Trophoblast cell (in vitro differentiated cells and primary cell): Measurements from ENCODE around the gene ASAP3.

ENCODE experiments used
- DNase-seq, 2 donors: peaks; one replicate each; pipeline ENCODE4 v3.0.0-alpha.2; 2016
- H2AFZ ChIP-seq: 2 replicates; pipeline ENCODE4 v1.6.1; 2013; ENCODE audit warnings: low read length, moderate library complexity, mild to moderate bottlenecking; ENCODE audit not compliant: insufficient read depth, poor library complexity
- H2AK5ac ChIP-seq: 2 replicates; pipeline ENCODE4 v1.6.1; 2013; ENCODE audit warnings: mild to moderate bottlenecking, low read length
- H2BK120ac ChIP-seq: 2 replicates; pipeline ENCODE4 v1.6.1; 2013; ENCODE audit warnings: low read length, mild to moderate bottlenecking, moderate library complexity; ENCODE audit not compliant: insufficient read depth, poor library complexity
- H2BK12ac ChIP-seq: 2 replicates; pipeline ENCODE4 v1.6.1; 2013; ENCODE audit warnings: mild to moderate bottlenecking, low read length, moderate library complexity
- H2BK5ac ChIP-seq: 2 replicates; pipeline ENCODE4 v1.6.1; 2013; ENCODE audit warnings: low read length, low read depth, moderate library complexity, mild to moderate bottlenecking; ENCODE audit not compliant: poor library complexity
- H3K14ac ChIP-seq: 2 replicates; pipeline ENCODE4 v1.6.1; 2013; ENCODE audit warnings: mild to moderate bottlenecking, low read length
- H3K18ac ChIP-seq: 2 replicates; pipeline ENCODE4 v1.6.1; 2013; ENCODE audit warnings: mild to moderate bottlenecking, low read length
- H3K23ac ChIP-seq: 2 replicates; pipeline ENCODE4 v1.6.1; 2013; ENCODE audit warnings: low read length
- H3K27ac ChIP-seq: 2 replicates; pipeline ENCODE4 v1.5.1; 2013; ENCODE audit warnings: low read depth, mild to moderate bottlenecking, inconsistent platforms, low read length, moderate library complexity
- H3K27me3 ChIP-seq: 2 replicates; pipeline ENCODE4 v1.6.1; 2013; ENCODE audit warnings: inconsistent platforms, mild to moderate bottlenecking, low read length, moderate library complexity; ENCODE audit not compliant: insufficient read depth
- H3K36me3 ChIP-seq, 2 experiments: 1 replicate in 1 of 2; 2 replicates in 1 of 2; pipeline ENCODE4 v1.6.1; 2013; ENCODE audit warnings: low read length in 2 of 2, mild to moderate bottlenecking in 2 of 2, moderate library complexity in 1 of 2; ENCODE audit not compliant: insufficient read depth in 2 of 2, control insufficient read depth in 1 of 2
- H3K4ac ChIP-seq: 2 replicates; pipeline ENCODE4 v1.6.1; 2013; ENCODE audit warnings: low read depth, mild to moderate bottlenecking, low read length, moderate library complexity
- H3K4me1 ChIP-seq, 2 experiments: 1 replicate in 1 of 2; 2 replicates in 1 of 2; pipeline ENCODE4 v1.6.1; 2013; ENCODE audit warnings: low read length in 2 of 2, mild to moderate bottlenecking in 2 of 2, moderate library complexity in 1 of 2; ENCODE audit not compliant: insufficient read depth in 2 of 2, control insufficient read depth in 1 of 2
- H3K4me2 ChIP-seq: 2 replicates; pipeline ENCODE4 v1.6.1; 2013; ENCODE audit warnings: inconsistent platforms, mild to moderate bottlenecking, low read length, moderate library complexity
- H3K4me3 ChIP-seq: 2 replicates; pipeline ENCODE4 v1.5.1; 2013; ENCODE audit warnings: mild to moderate bottlenecking, low read depth, low read length, inconsistent platforms
- H3K79me1 ChIP-seq: one replicate; pipeline ENCODE4 v1.6.1; 2013; ENCODE audit warnings: low read length
- H3K79me2 ChIP-seq: 2 replicates; pipeline ENCODE4 v1.6.1; 2013; ENCODE audit warnings: low read length, mild to moderate bottlenecking; ENCODE audit not compliant: control insufficient read depth, insufficient read depth, poor library complexity
- H3K9ac ChIP-seq: 2 replicates; pipeline ENCODE4 v1.6.1; 2013; ENCODE audit warnings: mild to moderate bottlenecking, low read length
- H3K9me3 ChIP-seq: 2 replicates; pipeline ENCODE4 v1.6.1; 2013; ENCODE audit warnings: low read depth, mild to moderate bottlenecking, control low read depth, inconsistent platforms, low read length; ENCODE audit not compliant: insufficient read depth
- H4K12ac ChIP-seq: 2 replicates; pipeline ENCODE4 v1.6.1; 2013; ENCODE audit warnings: low read depth, mild to moderate bottlenecking, low read length, moderate library complexity
- H4K8ac ChIP-seq: 2 replicates; pipeline ENCODE4 v1.6.1; 2013; ENCODE audit warnings: low read depth, mild to moderate bottlenecking, low read length, moderate library complexity
- H4K91ac ChIP-seq: one replicate; pipeline ENCODE4 v1.6.1; 2013; ENCODE audit warnings: low read depth, mild to moderate bottlenecking, low read length, moderate library complexity
- WGBS: extraction: QIAGEN DNeasy Blood & Tissue Kit; methylation state at CpG from one replicate; pipeline ENCODE4 v1.1.7; 2013; ENCODE audit warnings: missing lambda C conversion rate; ENCODE audit not compliant: insufficient read length, insufficient coverage; ENCODE audit errors: extremely low coverage; 5-methylcytosine and 5-hydroxymethylcytosine counted together

ASAP3 gene

DNA sequence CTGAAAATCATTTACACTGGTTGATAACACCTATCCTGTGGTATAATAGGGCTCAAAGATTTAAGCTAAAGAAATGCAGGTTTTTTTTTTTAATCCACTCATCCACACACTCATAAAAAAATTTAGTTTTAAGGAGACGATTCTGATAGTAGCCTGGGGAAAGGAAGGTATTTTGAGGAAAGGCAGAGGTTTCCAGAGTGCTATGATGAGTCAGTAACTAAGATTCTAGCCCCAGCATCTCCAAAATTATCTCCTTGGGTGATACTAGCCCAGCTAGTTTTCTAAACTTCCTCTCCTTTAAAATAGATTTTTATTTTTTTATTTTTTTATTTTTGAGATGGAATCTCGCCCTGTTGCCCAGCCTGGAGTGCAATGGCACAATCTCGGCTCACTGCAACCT, 20.7 kb downstream of the ASAP3 start:
- Histone ChIP-seq H4K91ac (no peak overlapping the region), H3K9ac (no peak overlapping the region), H2BK120ac (no peak overlapping the region), H3K27me3 (no peaks in the 10 kb centered on the region), H3K14ac (no peak overlapping the region), H3K4me1 (no peaks in the 10 kb centered on the region), H3K9me3 (no peaks in the 10 kb centered on the region), H2BK12ac (no peak overlapping the region), H2AFZ (no peak overlapping the region), H3K18ac (no peak overlapping the region), H3K36me3 (no peaks in the 10 kb centered on the region), H4K12ac (no peak overlapping the region), H2AK5ac (no peak overlapping the region), H3K79me2 (no peaks in the 10 kb centered on the region), H3K79me1 (no peaks in the 10 kb centered on the region), H3K4me2 (no peak overlapping the region), H2BK5ac (no peak overlapping the region), H3K4me3 (no peak overlapping the region), H4K8ac (no peak overlapping the region), H3K4ac (no peak overlapping the region), H3K23ac (no peak overlapping the region), H3K27ac (no peak overlapping the region)
- no CpG with 5 or more reads among the region's 3 CpGs for WGBS
- DNase-seq = peak in 1 of 2 donors; percentile 79

GRCh38 chr1:23462766-23463165, 21.2 kb downstream of the ASAP3 start:
- Histone ChIP-seq H3K18ac (no peak overlapping the region), H2AFZ (no peak overlapping the region), H3K79me1 (no peaks in the 10 kb centered on the region), H3K4ac (no peak overlapping the region), H2AK5ac (no peak overlapping the region), H4K12ac (no peak overlapping the region), H4K91ac (no peak overlapping the region), H3K23ac (no peak overlapping the region), H4K8ac (no peak overlapping the region), H3K79me2 (no peaks in the 10 kb centered on the region), H3K4me2 (no peak overlapping the region), H3K36me3 (no peaks in the 10 kb centered on the region), H3K4me1 (no peaks in the 10 kb centered on the region), H3K27ac (no peak overlapping the region), H2BK120ac (no peak overlapping the region), H3K4me3 (no peak overlapping the region), H3K9me3 (no peaks in the 10 kb centered on the region), H3K14ac (no peak overlapping the region), H2BK12ac (no peak overlapping the region), H3K27me3 (no peaks in the 10 kb centered on the region), H2BK5ac (no peak overlapping the region), H3K9ac (no peak overlapping the region)
- no CpG with 5 or more reads among the region's 2 CpGs for WGBS
- peak; percentile 85 to 93 for DNase-seq

DNA sequence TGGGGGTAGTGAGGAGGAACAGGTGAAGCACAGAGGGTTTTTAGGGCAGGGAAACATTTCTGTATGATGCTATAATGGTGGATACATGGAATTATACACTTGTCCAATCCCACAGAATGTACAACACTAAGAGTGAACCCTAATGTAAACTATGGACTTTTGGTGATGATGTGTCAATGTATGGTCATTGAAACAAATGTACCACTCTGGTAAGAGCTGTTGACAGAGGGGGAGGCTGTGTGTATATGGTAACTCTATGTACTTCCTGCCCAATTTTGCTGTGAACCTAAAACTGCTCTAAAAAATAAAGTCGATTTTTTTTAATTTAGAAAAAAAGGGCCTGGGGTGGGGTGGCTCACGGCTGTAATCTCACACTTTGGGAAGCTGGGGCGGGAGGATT, 22.9 kb downstream of the ASAP3 start:
- no peaks in the 10 kb centered on the region for H3K79me2 ChIP-seq
- H3K14ac ChIP-seq = no peak overlapping the region
- no peak overlapping the region for H3K4me2 ChIP-seq
- no peak overlapping the region for H3K4me3 ChIP-seq
- no peaks in the 10 kb centered on the region for H3K36me3 ChIP-seq
- H3K9ac ChIP-seq = no peak overlapping the region
- H3K18ac ChIP-seq = no peak overlapping the region
- no peak overlapping the region for H2AFZ ChIP-seq
- no peak overlapping the region for H2BK120ac ChIP-seq
- H3K23ac ChIP-seq = no peak overlapping the region
- H2AK5ac ChIP-seq = no peak overlapping the region
- no peak overlapping the region for H4K8ac ChIP-seq
- no CpG with 5 or more reads among the region's 3 CpGs for WGBS
- no peaks in the 10 kb centered on the region for H3K79me1 ChIP-seq
- DNase-seq = no peak
- no peak overlapping the region for H2BK5ac ChIP-seq
- H3K4ac ChIP-seq = no peak overlapping the region
- H2BK12ac ChIP-seq = no peak overlapping the region
- H3K4me1 ChIP-seq = no peaks in the 10 kb centered on the region
- H3K9me3 ChIP-seq = no peaks in the 10 kb centered on the region
- no peak overlapping the region for H4K91ac ChIP-seq
- H4K12ac ChIP-seq = no peak overlapping the region
- H3K27me3 ChIP-seq = no peaks in the 10 kb centered on the region
- H3K27ac ChIP-seq = no peak overlapping the region

DNA sequence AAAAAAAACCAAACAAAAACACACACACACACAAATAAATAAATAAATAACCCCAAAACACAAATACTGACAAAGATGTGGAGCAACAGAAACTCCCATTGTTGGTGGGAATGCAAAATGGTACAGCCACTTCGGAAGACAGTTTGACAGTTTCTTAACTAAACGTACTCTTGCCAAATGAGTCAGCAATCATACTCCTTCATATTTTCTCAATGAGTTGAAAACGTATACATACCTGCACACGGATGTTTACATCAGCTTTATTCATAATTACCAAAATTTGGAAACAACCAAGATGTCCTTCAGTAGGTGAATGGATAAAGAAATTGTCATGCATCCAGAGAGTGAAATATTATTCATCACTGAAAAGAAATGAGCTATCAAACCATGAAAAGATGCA, 23.5 kb downstream of the ASAP3 start:
- Histone ChIP-seq H3K23ac (no peak overlapping the region), H2AFZ (no peak overlapping the region), H4K12ac (no peak overlapping the region), H3K4me2 (no peak overlapping the region), H3K79me1 (no peaks in the 10 kb centered on the region), H3K9ac (no peak overlapping the region), H2AK5ac (no peak overlapping the region), H3K79me2 (no peaks in the 10 kb centered on the region), H3K4ac (no peak overlapping the region), H3K18ac (no peak overlapping the region), H2BK120ac (no peak overlapping the region), H3K4me1 (no peaks in the 10 kb centered on the region), H2BK5ac (no peak overlapping the region), H3K27me3 (no peaks in the 10 kb centered on the region), H4K91ac (no peak overlapping the region), H3K9me3 (no peaks in the 10 kb centered on the region), H2BK12ac (no peak overlapping the region), H3K4me3 (no peak overlapping the region), H3K27ac (no peak overlapping the region), H3K14ac (no peak overlapping the region), H4K8ac (no peak overlapping the region), H3K36me3 (no peaks in the 10 kb centered on the region)
- DNase-seq = peak in 1 of 2 donors; percentile 75
- WGBS = no CpG with 5 or more reads among the region's 4 CpGs
